Astrocyte (in vitro differentiated cells and primary cell): ENCODE results near the gene TMEM165. TPM values are rescaled to one million over a fixed set of nuclear protein-coding genes. Genes with fewer than 3 reads are reported as not detected.

Experiments
- DNase-seq: peaks from one replicate; pipeline ENCODE4 v3.0.0-alpha.2; 2010; ENCODE audit warnings: low read depth
- FAIRE-seq: peaks from 2 replicates; lab custom pipeline; 2011; peaks lifted over from hg19 to GRCh38; lab: Jason Lieb, UNC
- H2AFZ ChIP-seq: 2 replicates; pipeline ENCODE4 v1.6.0; 2012; ENCODE audit warnings: low read depth, low read length, inconsistent platforms
- H3K27ac ChIP-seq: 2 replicates; pipeline ENCODE4 v1.5.1; 2011; ENCODE audit warnings: low read depth, low read length, inconsistent platforms
- H3K27me3 ChIP-seq: 2 replicates; pipeline ENCODE4 v1.6.0; 2011; ENCODE audit warnings: low read length, inconsistent platforms; ENCODE audit not compliant: insufficient read depth
- H3K36me3 ChIP-seq: 2 replicates; pipeline ENCODE4 v1.5.1; 2011; ENCODE audit warnings: low read length, inconsistent platforms; ENCODE audit not compliant: insufficient read depth
- H3K4me1 ChIP-seq: 2 replicates; pipeline ENCODE4 v1.5.1; 2011; ENCODE audit warnings: low read length, inconsistent platforms; ENCODE audit not compliant: insufficient read depth
- H3K4me2 ChIP-seq: 2 replicates; pipeline ENCODE4 v1.6.0; 2012; ENCODE audit warnings: low read length, inconsistent platforms
- H3K4me3 ChIP-seq: 2 replicates; pipeline ENCODE4 v1.5.1; 2011; ENCODE audit warnings: low read depth, mild to moderate bottlenecking, low read length, inconsistent platforms; ENCODE audit not compliant: insufficient read depth
- H3K79me2 ChIP-seq: 2 replicates; pipeline ENCODE4 v1.6.0; 2012; ENCODE audit warnings: mild to moderate bottlenecking, low read length, inconsistent platforms; ENCODE audit not compliant: insufficient read depth
- H3K9ac ChIP-seq: 2 replicates; pipeline ENCODE4 v1.6.0; 2012; ENCODE audit warnings: mild to moderate bottlenecking, low read length, inconsistent platforms
- H3K9me3 ChIP-seq: 2 replicates; pipeline ENCODE4 v1.5.1; 2012; ENCODE audit warnings: low read depth, mild to moderate bottlenecking, low read length, inconsistent platforms; ENCODE audit not compliant: insufficient read depth
- H4K20me1 ChIP-seq: 2 replicates; pipeline ENCODE4 v1.6.0; 2012; ENCODE audit warnings: low read length, inconsistent platforms; ENCODE audit not compliant: insufficient read depth
- H3K27ac Mint-ChIP-seq: one replicate; pipeline ENCODE4 v1.8.0; 2021; ENCODE audit warnings: mild to moderate bottlenecking, mixed read lengths; ENCODE audit not compliant: unreplicated experiment
- H3K27me3 Mint-ChIP-seq: one replicate; pipeline ENCODE4 v1.8.0; 2021; ENCODE audit warnings: low read depth, mixed read lengths; ENCODE audit not compliant: unreplicated experiment
- H3K36me3 Mint-ChIP-seq: one replicate; pipeline ENCODE4 v1.8.0; 2021; ENCODE audit warnings: low read depth, mixed read lengths; ENCODE audit not compliant: unreplicated experiment
- H3K4me1 Mint-ChIP-seq: one replicate; pipeline ENCODE4 v1.8.0; 2021; ENCODE audit warnings: low read depth, mixed read lengths; ENCODE audit not compliant: unreplicated experiment
- H3K4me3 Mint-ChIP-seq: one replicate; pipeline ENCODE4 v1.8.0; 2021; ENCODE audit warnings: mild to moderate bottlenecking, moderate library complexity, mixed read lengths; ENCODE audit not compliant: unreplicated experiment
- H3K9me3 Mint-ChIP-seq: one replicate; pipeline ENCODE4 v1.8.0; 2021; ENCODE audit warnings: mild to moderate bottlenecking, mixed read lengths; ENCODE audit not compliant: unreplicated experiment
- CTCF ChIP-seq: IDR thresholded peaks from 2 replicates; pipeline ENCODE4 v1.5.1; 2011; ENCODE audit warnings: low read depth, mild to moderate bottlenecking, inconsistent platforms, low read length, moderate library complexity; ENCODE audit not compliant: insufficient read depth
- EZH2 ChIP-seq: IDR thresholded peaks from 2 replicates; pipeline ENCODE4 v1.6.1; 2012; ENCODE audit warnings: mild to moderate bottlenecking, low read length, inconsistent platforms; ENCODE audit not compliant: insufficient read depth
- total RNA-seq: library from RNA; stranded (reverse); gene quantifications from 2 replicates; pipeline ENCODE4 v1.2.1, GENCODE V29; 2021

The TMEM165 gene
- total RNA-seq, 1 donor from 2014 or later, result 130 TPM

- peak overlapping the region; percentile 89 for H3K27ac ChIP-seq
- FAIRE-seq (peak; percentile 20), DNase-seq (peak; percentile 31)
- Mint-ChIP-seq H3K36me3 (peaks cover 15% of the 10 kb centered on the region), H3K27ac (peak overlapping the region; percentile 96), H3K27me3 (no peaks in the 10 kb centered on the region), H3K4me3 (peak overlapping the region; percentile 99), H3K9me3 (no peaks in the 10 kb centered on the region), H3K4me1 (peaks cover 4% of the 10 kb centered on the region)
- no peak overlapping the region for H2AFZ ChIP-seq
- H3K36me3 ChIP-seq, result peaks cover 4% of the 10 kb centered on the region
- TF ChIP-seq EZH2 (no peak), CTCF (no peak)
- peak overlapping the region; percentile 92 for H3K4me2 ChIP-seq
- H3K9me3 ChIP-seq, result no peaks in the 10 kb centered on the region
- peaks cover 56% of the 10 kb centered on the region for H3K79me2 ChIP-seq
- H3K9ac ChIP-seq, result peak overlapping the region; percentile 98
- peak overlapping the region; percentile 90 for H3K4me3 ChIP-seq
- no peaks in the 10 kb centered on the region for H3K27me3 ChIP-seq
- H4K20me1 ChIP-seq, result peaks cover 49% of the 10 kb centered on the region
- peaks cover 8% of the 10 kb centered on the region for H3K4me1 ChIP-seq
Observed at GRCh38 chr4:55396308-55397125, 760 bp downstream of the TMEM165 start.

DNA sequence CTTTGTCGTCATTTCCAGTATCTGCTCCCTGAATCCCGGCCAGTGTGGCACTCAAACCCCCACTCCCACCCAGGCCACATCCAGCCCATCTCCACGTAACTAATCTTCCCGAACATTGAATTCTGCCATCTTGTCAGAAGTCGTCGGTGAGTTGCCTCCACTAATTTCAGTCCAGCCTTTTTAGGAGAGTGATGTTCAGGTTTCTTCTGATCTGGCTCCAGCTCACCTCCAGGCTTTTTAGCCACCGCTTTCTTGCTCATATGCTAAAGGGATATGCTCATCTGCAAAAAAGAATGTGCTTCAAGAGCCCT is 1.3 kb downstream of the TMEM165 start:
- H3K27ac Mint-ChIP-seq, result peak overlapping the region; percentile 96
- Histone ChIP-seq H3K4me1 (peaks cover 8% of the 10 kb centered on the region), H2AFZ (no peak overlapping the region), H3K36me3 (peaks cover 4% of the 10 kb centered on the region), H3K9ac (peak overlapping the region; percentile 98), H3K27ac (peak overlapping the region; percentile 89), H3K79me2 (peaks cover 60% of the 10 kb centered on the region), H3K4me2 (peak overlapping the region; percentile 92), H4K20me1 (peaks cover 52% of the 10 kb centered on the region), H3K4me3 (peak overlapping the region; percentile 90), H3K27me3 (no peaks in the 10 kb centered on the region), H3K9me3 (no peaks in the 10 kb centered on the region)
- H3K36me3 Mint-ChIP-seq, result peaks cover 15% of the 10 kb centered on the region
- no peaks in the 10 kb centered on the region for H3K9me3 Mint-ChIP-seq
- H3K4me3 Mint-ChIP-seq, result peak overlapping the region; percentile 99
- DNase-seq (peak; percentile 43), FAIRE-seq (no peak)
- no peaks in the 10 kb centered on the region for H3K27me3 Mint-ChIP-seq
- TF ChIP-seq CTCF (no peak), EZH2 (no peak)
- H3K4me1 Mint-ChIP-seq, result peaks cover 4% of the 10 kb centered on the region
